Vagina (tissue), 2 donors: Measurements from ENCODE around the gene CASZ1.

Experiments
- POLR2AphosphoS5 ChIP-seq, 2 donors: sonication (generic); formaldehyde crosslinking; IDR thresholded peaks; one replicate each; pipeline ENCODE4 v1.9.0; 2017; ENCODE audit warnings: antibody characterized with exemption in 2 of 2, mild to moderate bottlenecking in 2 of 2, low read depth in 1 of 2; ENCODE audit not compliant: insufficient read depth in 1 of 2
- TF ChIP-seq, protein P1 (sequence below), 3 experiments: fragments of 450-650 bp in 2 of 3; fragments of 200-600 bp in 1 of 3; sonication (generic) in 1 of 3; IDR thresholded peaks; one replicate each; pipeline ENCODE4 v1.5.1; 2017 to 2019; ENCODE audit warnings: antibody characterized with exemption in 3 of 3, mild to moderate bottlenecking in 2 of 3, moderate library complexity in 2 of 3

DNA sequence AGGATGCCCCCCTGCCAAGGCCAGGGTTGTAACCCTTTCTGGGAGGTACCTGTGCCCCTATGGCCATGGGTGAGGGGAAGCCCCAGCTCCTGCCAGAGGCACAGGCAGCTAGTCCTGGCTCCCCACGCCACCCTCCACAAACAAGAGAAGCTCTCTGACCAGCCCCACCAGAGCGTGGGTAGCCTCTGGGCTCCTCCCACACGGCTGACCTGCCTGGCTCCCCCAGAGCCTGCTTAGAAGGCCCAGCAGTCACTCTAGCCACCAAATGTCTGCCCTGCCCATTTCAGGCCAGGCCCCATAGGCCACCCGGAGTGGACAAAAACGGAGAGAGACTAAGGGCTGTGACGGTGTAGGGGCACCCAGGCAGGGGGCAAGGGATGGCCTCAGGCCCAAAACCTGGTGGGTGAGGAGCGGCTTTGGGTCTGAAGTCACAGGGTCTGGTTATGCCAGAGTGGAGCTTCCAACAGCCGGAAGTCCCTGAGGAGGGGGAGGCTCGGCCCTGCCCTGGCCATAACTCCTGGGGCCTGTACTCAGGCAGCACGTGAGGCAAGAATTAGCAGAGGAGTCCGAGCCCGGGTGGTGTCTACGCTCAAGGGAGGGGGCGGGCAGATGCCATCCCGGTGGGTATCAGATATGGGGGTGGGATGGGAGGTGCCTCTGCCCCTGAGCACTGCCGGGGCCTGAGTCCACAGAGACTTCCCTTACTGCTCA is 155.4 kb downstream of the CASZ1 start:
- TF ChIP-seq, protein P1, sequence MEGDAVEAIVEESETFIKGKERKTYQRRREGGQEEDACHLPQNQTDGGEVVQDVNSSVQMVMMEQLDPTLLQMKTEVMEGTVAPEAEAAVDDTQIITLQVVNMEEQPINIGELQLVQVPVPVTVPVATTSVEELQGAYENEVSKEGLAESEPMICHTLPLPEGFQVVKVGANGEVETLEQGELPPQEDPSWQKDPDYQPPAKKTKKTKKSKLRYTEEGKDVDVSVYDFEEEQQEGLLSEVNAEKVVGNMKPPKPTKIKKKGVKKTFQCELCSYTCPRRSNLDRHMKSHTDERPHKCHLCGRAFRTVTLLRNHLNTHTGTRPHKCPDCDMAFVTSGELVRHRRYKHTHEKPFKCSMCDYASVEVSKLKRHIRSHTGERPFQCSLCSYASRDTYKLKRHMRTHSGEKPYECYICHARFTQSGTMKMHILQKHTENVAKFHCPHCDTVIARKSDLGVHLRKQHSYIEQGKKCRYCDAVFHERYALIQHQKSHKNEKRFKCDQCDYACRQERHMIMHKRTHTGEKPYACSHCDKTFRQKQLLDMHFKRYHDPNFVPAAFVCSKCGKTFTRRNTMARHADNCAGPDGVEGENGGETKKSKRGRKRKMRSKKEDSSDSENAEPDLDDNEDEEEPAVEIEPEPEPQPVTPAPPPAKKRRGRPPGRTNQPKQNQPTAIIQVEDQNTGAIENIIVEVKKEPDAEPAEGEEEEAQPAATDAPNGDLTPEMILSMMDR (IDR thresholded peaks at IDR 0.05) = no peak
- TF ChIP-seq POLR2AphosphoS5 (IDR thresholded peaks at IDR 0.05; ENCODE audit: insufficient read depth in 1 of 2, low read depth in 1 of 2) = no peak
